KMS-11 (cell line): ENCODE measurements around the gene ZSWIM4.

Experiments used
- H2AFZ ChIP-seq: fragments of 200-600 bp; sonication (generic); 2 replicates; pipeline ENCODE4 v1.6.1; 2016; ENCODE audit warnings: antibody characterized with exemption, mixed run types, low read depth
- H3K27ac ChIP-seq: fragments of 200-600 bp; sonication (generic); 2 replicates; pipeline ENCODE4 v1.6.1; 2016; ENCODE audit warnings: mild to moderate bottlenecking, mixed run types
- H3K27me3 ChIP-seq: fragments of 200-600 bp; sonication (generic); 2 replicates; pipeline ENCODE4 v1.6.1; 2017; ENCODE audit warnings: mild to moderate bottlenecking, low read depth, mixed run types, moderate library complexity; ENCODE audit not compliant: insufficient read depth
- H3K36me3 ChIP-seq: fragments of 200-600 bp; sonication (generic); 2 replicates; pipeline ENCODE4 v1.6.1; 2017; ENCODE audit warnings: mild to moderate bottlenecking, mixed run types; ENCODE audit not compliant: insufficient read depth
- H3K4me1 ChIP-seq: fragments of 200-600 bp; sonication (generic); 2 replicates; pipeline ENCODE4 v1.6.1; 2016; ENCODE audit warnings: mild to moderate bottlenecking, low read depth, mixed run types; ENCODE audit not compliant: poor library complexity, severe bottlenecking
- H3K4me2 ChIP-seq: fragments of 200-600 bp; sonication (generic); 2 replicates; pipeline ENCODE4 v1.7.0; 2016; ENCODE audit warnings: mild to moderate bottlenecking, mixed run types
- H3K4me3 ChIP-seq: fragments of 200-600 bp; sonication (generic); IDR thresholded peaks from 2 replicates; pipeline ENCODE4 v1.6.1; 2017; ENCODE audit warnings: low read depth, low read length, mixed read lengths; ENCODE audit not compliant: insufficient read depth
- H3K79me2 ChIP-seq: fragments of 200-600 bp; sonication (generic); 2 replicates; pipeline ENCODE4 v1.6.1; 2016; ENCODE audit warnings: low read depth, mixed run types; ENCODE audit not compliant: insufficient read depth
- H3K9ac ChIP-seq: fragments of 200-600 bp; sonication (generic); 2 replicates; pipeline ENCODE4 v1.6.1; 2016; ENCODE audit warnings: mild to moderate bottlenecking, mixed run types
- H4K20me1 ChIP-seq: fragments of 200-600 bp; sonication (generic); 2 replicates; pipeline ENCODE4 v1.6.1; 2016; ENCODE audit warnings: mild to moderate bottlenecking, mixed run types; ENCODE audit not compliant: insufficient read depth
- CTCF ChIP-seq: fragments of 200-600 bp; sonication (generic); conservative IDR thresholded peaks from 2 replicates; pipeline ENCODE4 v1.6.1; 2017; ENCODE audit warnings: low read depth, mild to moderate bottlenecking, antibody characterized with exemption, low read length, moderate library complexity, mixed read lengths

The ZSWIM4 gene

GRCh38 chr19:13756210-13756609, 39.0 kb upstream of the ZSWIM4 start:
- H3K27ac ChIP-seq = no peak overlapping the region
- H3K4me2 ChIP-seq = no peak overlapping the region
- H3K36me3 ChIP-seq = no peaks in the 10 kb centered on the region

GRCh38 chr19:13757805-13758772, 37.2 kb upstream of the ZSWIM4 start:
- no peaks in the 10 kb centered on the region for H3K36me3 ChIP-seq
- TF ChIP-seq CTCF = no peak
- no peaks in the 10 kb centered on the region for H3K4me1 ChIP-seq
- no peak overlapping the region for H3K9ac ChIP-seq
- no peak overlapping the region for H3K27ac ChIP-seq
- H3K79me2 ChIP-seq = no peaks in the 10 kb centered on the region
- no peak overlapping the region for H3K4me2 ChIP-seq
- no peaks in the 10 kb centered on the region for H3K27me3 ChIP-seq
- no peak overlapping the region for H3K4me3 ChIP-seq
- H4K20me1 ChIP-seq = no peaks in the 10 kb centered on the region
- H2AFZ ChIP-seq = no peak overlapping the region

More at GRCh38 chr19:13756210-13756609, 39.0 kb upstream of the ZSWIM4 start:
- TF ChIP-seq CTCF = no peak
- H3K4me1 ChIP-seq = no peaks in the 10 kb centered on the region
- H4K20me1 ChIP-seq = no peaks in the 10 kb centered on the region
- no peak overlapping the region for H2AFZ ChIP-seq
- no peaks in the 10 kb centered on the region for H3K27me3 ChIP-seq
- no peak overlapping the region for H3K4me3 ChIP-seq
- no peaks in the 10 kb centered on the region for H3K79me2 ChIP-seq
- no peak overlapping the region for H3K9ac ChIP-seq

- Histone ChIP-seq H3K79me2 (no peaks in the 10 kb centered on the region), H3K27ac (no peak overlapping the region), H3K27me3 (no peaks in the 10 kb centered on the region), H3K36me3 (no peaks in the 10 kb centered on the region), H3K4me2 (no peak overlapping the region), H2AFZ (no peak overlapping the region), H3K4me1 (no peaks in the 10 kb centered on the region), H3K4me3 (no peak overlapping the region), H3K9ac (no peak overlapping the region), H4K20me1 (no peaks in the 10 kb centered on the region)
- TF ChIP-seq CTCF = no peak
Measured at GRCh38 chr19:13758795-13759194, 36.4 kb upstream of the ZSWIM4 start.

- no peaks in the 10 kb centered on the region for H3K79me2 ChIP-seq
- H2AFZ ChIP-seq = no peak overlapping the region
- H3K27ac ChIP-seq = no peak overlapping the region
- H4K20me1 ChIP-seq = no peaks in the 10 kb centered on the region
- H3K27me3 ChIP-seq = no peaks in the 10 kb centered on the region
- H3K9ac ChIP-seq = no peak overlapping the region
- no peaks in the 10 kb centered on the region for H3K36me3 ChIP-seq
- no peaks in the 10 kb centered on the region for H3K4me1 ChIP-seq
- no peak for TF ChIP-seq CTCF
- no peak overlapping the region for H3K4me2 ChIP-seq
- H3K4me3 ChIP-seq = no peak overlapping the region
Measured at GRCh38 chr19:13761423-13761822, 33.8 kb upstream of the ZSWIM4 start.
